GM12878 (cell line): Measurements from ENCODE around the gene GALE.

ENCODE experiments used
- ATF2 ChIP-seq: IDR thresholded peaks from 2 replicates; pipeline ENCODE4 v1.6.1; 2012; ENCODE audit warnings: low read length, inconsistent platforms
- BRCA1 ChIP-seq: IDR thresholded peaks from 2 replicates; pipeline ENCODE4 v1.6.1; 2011; ENCODE audit warnings: low read depth, low read length, improper control_type of control experiment
- CTCF ChIP-seq, 3 experiments: IDR thresholded peaks in 2 of 3; conservative IDR thresholded peaks in 1 of 3; 2 replicates each; pipeline ENCODE4 v1.5.1; 2011; ENCODE audit warnings: low read depth in 3 of 3, low read length in 3 of 3, mild to moderate bottlenecking in 3 of 3, control low read depth in 2 of 3, moderate library complexity in 2 of 3, inconsistent platforms in 1 of 3, mixed read lengths in 1 of 3; ENCODE audit not compliant: control insufficient read depth in 2 of 3, insufficient read depth in 1 of 3; ENCODE audit errors: extremely low read depth in 1 of 3
- EZH2 ChIP-seq: IDR thresholded peaks from 2 replicates; pipeline ENCODE4 v1.6.1; 2012; ENCODE audit warnings: low read depth, mild to moderate bottlenecking, control low read depth, inconsistent platforms, low read length, borderline replicate concordance; ENCODE audit not compliant: control insufficient read depth
- GABPA ChIP-seq: IDR thresholded peaks from 2 replicates; pipeline ENCODE4 v1.6.1; 2014; ENCODE audit warnings: antibody characterized with exemption, low read depth, mild to moderate bottlenecking, inconsistent platforms
- JUNB ChIP-seq: IDR thresholded peaks from 2 replicates; pipeline ENCODE4 v1.6.1; 2016; ENCODE audit warnings: antibody characterized with exemption, mild to moderate bottlenecking
- JUND ChIP-seq: IDR thresholded peaks from 2 replicates; pipeline ENCODE4 v1.6.1; 2012; ENCODE audit warnings: low read depth, mild to moderate bottlenecking, low read length, improper control_type of control experiment, moderate library complexity
- NFYB ChIP-seq: IDR thresholded peaks from 2 replicates; pipeline ENCODE4 v1.6.1; 2011; ENCODE audit warnings: low read depth, mild to moderate bottlenecking, low read length, improper control_type of control experiment, moderate library complexity; ENCODE audit not compliant: insufficient read depth
- POLR2A ChIP-seq: IDR thresholded peaks from 2 replicates; pipeline ENCODE4 v1.6.1; 2011; ENCODE audit warnings: low read depth, mild to moderate bottlenecking, low read length
- ZBED1 ChIP-seq: IDR thresholded peaks from 2 replicates; pipeline ENCODE4 v1.6.1; 2016; ENCODE audit warnings: borderline replicate concordance

- TF ChIP-seq CTCF (IDR thresholded peaks at IDR 0.05 in 2 of 3, conservative IDR thresholded peaks at IDR 0.05 in 1 of 3; ENCODE audit: control insufficient read depth in 2 of 3, extremely low read depth in 1 of 3, insufficient read depth in 1 of 3, low read depth in 3 of 3, low read length in 3 of 3) (no peak), ATF2 (no peak), ZBED1 (no peak), JUND (no peak), NFYB (no peak), POLR2A (no peak), EZH2 (no peak), GABPA (no peak), JUNB (no peak), BRCA1 (no peak)
Observed at GRCh38 chr1:23827717-23828116, 27.2 kb upstream of the GALE start.
